GM12878 (cell line): ENCODE measurements around the gene POLR3E. TPM values are rescaled to one million over a fixed set of nuclear protein-coding genes. Genes with fewer than 3 reads are reported as not detected.

Experiments used
- ATF3 ChIP-seq: IDR thresholded peaks from 2 replicates; pipeline ENCODE4 v1.6.1; 2011; ENCODE audit warnings: low read depth, mild to moderate bottlenecking, low read length, moderate library complexity, borderline replicate concordance; ENCODE audit errors: extremely low read depth
- CHD4 ChIP-seq: fragments of 200-600 bp; sonication (generic); IDR thresholded peaks from 2 replicates; pipeline ENCODE4 v1.6.1; 2016; ENCODE audit warnings: mild to moderate bottlenecking
- NR2C1 ChIP-seq: fragments of 450-650 bp; IDR thresholded peaks from 2 replicates; pipeline ENCODE4 v1.6.1; 2017; ENCODE audit warnings: antibody characterized with exemption, mild to moderate bottlenecking, moderate library complexity
- RBBP5 ChIP-seq: fragments of 200-600 bp; sonication (generic); conservative IDR thresholded peaks from 2 replicates; pipeline ENCODE4 v1.6.1; 2016
- SKIL ChIP-seq: fragments of 450-650 bp; IDR thresholded peaks from 2 replicates; pipeline ENCODE4 v1.6.1; 2017; ENCODE audit warnings: mild to moderate bottlenecking, low read depth, inconsistent platforms; ENCODE audit not compliant: poor library complexity, severe bottlenecking
- ZNF687 ChIP-seq: fragments of 450-650 bp; IDR thresholded peaks from 2 replicates; pipeline ENCODE4 v1.6.1; 2017; ENCODE audit warnings: mild to moderate bottlenecking, moderate library complexity
- polyA plus RNA-seq, 11 experiments: library from polyadenylated mRNA; depleted of rRNA in 4 of 11; unstranded in 6 of 11; stranded (reverse) in 5 of 11; fragments of >200 nt; fragmentation: Nextera tagmentation in 4 of 11; fragmentation: Illumina TruSeq in 1 of 11; extraction: Ambion mirVana in 4 of 11; extraction: Trizol in 1 of 11; gene quantifications; 1 replicate in 1 of 11; 2 replicates in 10 of 11; pipeline versions ENCODE4 v1.2.1 to v1.2.3, GENCODE V29; 2011 to 2016; ENCODE audit warnings: inconsistent platforms in 2 of 11, missing spikeins in 2 of 11, low read depth in 1 of 11
- total RNA-seq, 4 experiments: library from RNA; depleted of rRNA in 3 of 4; stranded (reverse); fragments of >200 nt in 3 of 4; fragmentation: Illumina TruSeq in 1 of 4; extraction: Trizol in 1 of 4; gene quantifications; 2 replicates each; pipeline versions ENCODE4 v1.2.1 to v1.2.3, GENCODE V29; 2013 to 2021
- TF ChIP-seq, protein P1 (sequence below): fragments of 450-650 bp; IDR thresholded peaks from 2 replicates; pipeline ENCODE4 v1.6.1; 2017; ENCODE audit warnings: mild to moderate bottlenecking, moderate library complexity

Gene POLR3E
- total and polyA plus RNA-seq, 10 of the 15 experiments (the other 5 are each of a cell fraction or from before 2014, with no cell fraction given), result 11.1 to 79.5 (median 39.7) TPM

- TF ChIP-seq, protein P1, sequence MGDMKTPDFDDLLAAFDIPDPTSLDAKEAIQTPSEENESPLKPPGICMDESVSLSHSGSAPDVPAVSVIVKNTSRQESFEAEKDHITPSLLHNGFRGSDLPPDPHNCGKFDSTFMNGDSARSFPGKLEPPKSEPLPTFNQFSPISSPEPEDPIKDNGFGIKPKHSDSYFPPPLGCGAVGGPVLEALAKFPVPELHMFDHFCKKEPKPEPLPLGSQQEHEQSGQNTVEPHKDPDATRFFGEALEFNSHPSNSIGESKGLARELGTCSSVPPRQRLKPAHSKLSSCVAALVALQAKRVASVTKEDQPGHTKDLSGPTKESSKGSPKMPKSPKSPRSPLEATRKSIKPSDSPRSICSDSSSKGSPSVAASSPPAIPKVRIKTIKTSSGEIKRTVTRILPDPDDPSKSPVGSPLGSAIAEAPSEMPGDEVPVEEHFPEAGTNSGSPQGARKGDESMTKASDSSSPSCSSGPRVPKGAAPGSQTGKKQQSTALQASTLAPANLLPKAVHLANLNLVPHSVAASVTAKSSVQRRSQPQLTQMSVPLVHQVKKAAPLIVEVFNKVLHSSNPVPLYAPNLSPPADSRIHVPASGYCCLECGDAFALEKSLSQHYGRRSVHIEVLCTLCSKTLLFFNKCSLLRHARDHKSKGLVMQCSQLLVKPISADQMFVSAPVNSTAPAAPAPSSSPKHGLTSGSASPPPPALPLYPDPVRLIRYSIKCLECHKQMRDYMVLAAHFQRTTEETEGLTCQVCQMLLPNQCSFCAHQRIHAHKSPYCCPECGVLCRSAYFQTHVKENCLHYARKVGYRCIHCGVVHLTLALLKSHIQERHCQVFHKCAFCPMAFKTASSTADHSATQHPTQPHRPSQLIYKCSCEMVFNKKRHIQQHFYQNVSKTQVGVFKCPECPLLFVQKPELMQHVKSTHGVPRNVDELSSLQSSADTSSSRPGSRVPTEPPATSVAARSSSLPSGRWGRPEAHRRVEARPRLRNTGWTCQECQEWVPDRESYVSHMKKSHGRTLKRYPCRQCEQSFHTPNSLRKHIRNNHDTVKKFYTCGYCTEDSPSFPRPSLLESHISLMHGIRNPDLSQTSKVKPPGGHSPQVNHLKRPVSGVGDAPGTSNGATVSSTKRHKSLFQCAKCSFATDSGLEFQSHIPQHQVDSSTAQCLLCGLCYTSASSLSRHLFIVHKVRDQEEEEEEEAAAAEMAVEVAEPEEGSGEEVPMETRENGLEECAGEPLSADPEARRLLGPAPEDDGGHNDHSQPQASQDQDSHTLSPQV, result no peak
- TF ChIP-seq CHD4 (no peak), NR2C1 (no peak), RBBP5 (no peak), SKIL (no peak), ZNF687 (no peak), ATF3 (no peak)
These were observed 16.8 kb downstream of the POLR3E start (continued) for GRCh38 chr16:22313876-22314470.
